ENCODE data around the gene CD82.

Gene CD82

DNA sequence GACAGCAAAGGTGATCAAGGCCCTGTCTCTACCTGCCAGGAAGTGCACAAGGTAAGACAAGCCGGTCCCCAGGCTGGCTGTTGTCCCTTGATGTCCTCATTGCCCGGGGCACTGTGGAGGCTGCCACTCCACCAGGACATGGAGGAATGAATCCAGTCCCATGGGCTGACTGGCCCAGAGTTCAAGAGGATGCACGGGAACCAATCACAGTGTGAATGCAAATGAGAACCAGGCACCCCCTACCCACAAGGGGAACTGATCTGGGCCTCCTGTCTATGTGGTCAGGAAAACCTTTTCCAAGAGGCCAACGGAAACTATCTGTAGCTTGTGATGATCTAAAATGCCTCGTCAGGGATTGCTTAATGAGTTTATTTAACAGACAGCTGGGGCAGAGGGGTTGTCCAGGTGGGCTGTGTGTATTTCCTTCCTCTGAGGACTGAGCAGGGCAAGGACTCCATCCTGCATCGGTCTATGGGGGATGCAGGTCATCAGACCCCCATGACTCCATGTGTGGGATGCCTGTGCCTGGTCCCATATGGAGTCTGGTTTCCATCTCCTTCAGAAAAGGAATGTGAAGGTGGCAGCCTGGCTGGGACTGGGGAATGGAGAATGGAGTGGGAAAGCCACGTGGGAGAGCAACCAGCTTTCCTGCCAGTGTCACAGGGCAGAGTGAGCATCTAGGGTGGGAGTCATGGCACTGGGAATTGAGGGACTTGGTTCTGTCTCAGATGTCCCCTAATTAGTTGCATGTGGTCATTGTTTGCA lies 60.5 kb downstream of the CD82 start:
- Mint-ChIP-seq H3K36me3 (ENCODE audit: low read depth) (peaks cover 18% of the 10 kb centered on the region), H3K9me3 (peaks cover 3% of the 10 kb centered on the region), H3K27ac (peak overlapping the region; percentile 28), H3K4me1 (ENCODE audit: low read depth) (peaks cover 29% of the 10 kb centered on the region), H3K4me3 (no peak overlapping the region), H3K27me3 (no peaks in the 10 kb centered on the region)
- peak; percentile 32 for DNase-seq

DNA sequence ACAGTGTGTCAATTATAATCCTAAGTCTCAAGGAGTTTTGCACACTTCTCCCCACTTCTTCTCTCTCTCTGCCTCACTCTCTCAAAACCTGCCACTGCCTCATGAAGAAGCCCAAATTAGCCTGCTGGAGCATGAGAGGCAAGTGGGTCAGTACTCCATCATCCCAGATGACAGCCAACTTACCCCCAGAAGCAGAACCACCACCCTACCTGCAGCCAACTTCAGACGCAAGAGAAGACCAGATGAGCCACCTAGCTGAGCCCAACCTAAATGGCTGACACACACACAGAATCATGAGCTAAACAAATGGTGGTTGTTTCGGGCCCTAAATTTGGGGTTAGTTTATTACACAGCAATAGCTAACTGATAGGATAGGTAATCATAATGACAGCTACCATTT lies 61.2 kb downstream of the CD82 start:
- Mint-ChIP-seq H3K27me3 (no peaks in the 10 kb centered on the region), H3K4me1 (ENCODE audit: low read depth) (peaks cover 25% of the 10 kb centered on the region), H3K9me3 (peaks cover 3% of the 10 kb centered on the region), H3K27ac (no peak overlapping the region), H3K36me3 (ENCODE audit: low read depth) (peaks cover 11% of the 10 kb centered on the region), H3K4me3 (no peak overlapping the region)
- DNase-seq: peak; percentile 21

DNA sequence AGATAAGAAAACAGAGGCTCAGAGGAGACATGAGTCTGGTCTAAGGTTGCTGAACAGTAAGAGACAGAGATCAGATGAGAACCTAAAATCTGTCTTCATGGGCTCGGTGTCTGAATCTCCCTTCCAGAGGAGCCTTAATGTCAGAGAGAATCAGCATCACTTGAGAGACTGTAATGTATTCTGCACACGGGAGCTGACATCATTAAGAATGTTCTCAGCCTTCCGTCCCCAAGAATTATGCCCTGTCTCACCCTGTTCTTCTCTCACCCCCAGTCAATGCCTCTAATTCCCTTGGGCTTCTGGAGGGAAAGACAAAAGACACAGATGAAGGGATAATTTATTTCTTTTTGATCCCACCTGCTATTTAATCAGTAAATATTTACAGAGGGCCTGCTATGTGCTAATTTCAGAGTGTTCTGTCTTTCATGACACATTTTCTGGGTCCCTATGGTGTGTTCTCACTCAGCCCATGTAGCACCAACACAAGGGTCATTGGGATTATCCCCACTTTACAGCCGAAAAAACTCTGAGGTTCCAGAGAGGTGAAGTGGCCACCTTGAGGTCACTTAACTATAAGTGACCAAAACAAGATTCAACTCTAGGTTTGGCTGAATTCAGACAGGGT lies 61.8 kb downstream of the CD82 start:
- peaks cover 5% of the 10 kb centered on the region for H3K36me3 Mint-ChIP-seq (ENCODE audit: low read depth)
- peaks cover 19% of the 10 kb centered on the region for H3K4me1 Mint-ChIP-seq (ENCODE audit: low read depth)
- H3K27ac Mint-ChIP-seq: no peak overlapping the region
- no peak overlapping the region for H3K4me3 Mint-ChIP-seq
- DNase-seq: no peak
- H3K27me3 Mint-ChIP-seq: no peaks in the 10 kb centered on the region
- peaks cover 3% of the 10 kb centered on the region for H3K9me3 Mint-ChIP-seq

DNA sequence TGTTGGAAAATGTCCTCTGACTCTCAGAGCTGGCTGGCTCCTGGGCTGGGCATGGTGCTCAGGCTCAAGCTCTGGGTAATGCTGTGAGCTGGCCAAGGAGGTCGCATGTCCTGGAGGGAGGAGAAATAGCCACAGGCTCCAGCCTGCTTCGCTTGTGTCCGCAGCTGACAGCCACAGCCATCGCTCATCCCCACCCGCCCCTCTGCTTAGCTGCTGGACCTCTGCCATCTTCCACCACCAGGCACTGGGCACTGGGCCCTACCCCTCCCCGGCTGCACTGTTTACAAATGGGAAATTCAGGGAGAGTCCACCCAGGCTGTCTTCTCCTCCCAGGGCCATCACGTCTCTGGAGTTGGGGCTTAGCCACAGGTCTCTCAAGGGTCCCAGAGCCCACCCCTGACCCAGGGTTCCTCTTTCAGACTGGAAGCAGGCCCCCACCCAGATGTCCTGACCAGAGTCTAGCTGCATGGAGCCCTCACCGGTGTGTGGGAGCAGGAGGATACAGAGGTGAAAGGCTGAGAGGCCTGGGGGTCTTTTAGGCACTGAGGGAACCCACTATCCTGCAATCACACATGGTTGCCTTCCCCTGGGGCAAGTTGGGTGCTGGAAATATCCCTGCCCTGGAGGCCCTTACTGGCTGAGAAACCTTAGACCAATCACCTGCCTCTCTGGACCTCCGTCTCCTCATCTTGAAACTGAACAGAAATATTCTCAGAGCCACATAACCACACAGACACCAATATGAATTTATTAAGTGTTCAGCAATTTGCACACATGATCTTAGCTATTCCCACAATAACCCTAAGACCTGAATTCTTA lies 62.7 kb downstream of the CD82 start:
- Mint-ChIP-seq H3K27ac (no peak overlapping the region), H3K4me3 (no peak overlapping the region)

DNA sequence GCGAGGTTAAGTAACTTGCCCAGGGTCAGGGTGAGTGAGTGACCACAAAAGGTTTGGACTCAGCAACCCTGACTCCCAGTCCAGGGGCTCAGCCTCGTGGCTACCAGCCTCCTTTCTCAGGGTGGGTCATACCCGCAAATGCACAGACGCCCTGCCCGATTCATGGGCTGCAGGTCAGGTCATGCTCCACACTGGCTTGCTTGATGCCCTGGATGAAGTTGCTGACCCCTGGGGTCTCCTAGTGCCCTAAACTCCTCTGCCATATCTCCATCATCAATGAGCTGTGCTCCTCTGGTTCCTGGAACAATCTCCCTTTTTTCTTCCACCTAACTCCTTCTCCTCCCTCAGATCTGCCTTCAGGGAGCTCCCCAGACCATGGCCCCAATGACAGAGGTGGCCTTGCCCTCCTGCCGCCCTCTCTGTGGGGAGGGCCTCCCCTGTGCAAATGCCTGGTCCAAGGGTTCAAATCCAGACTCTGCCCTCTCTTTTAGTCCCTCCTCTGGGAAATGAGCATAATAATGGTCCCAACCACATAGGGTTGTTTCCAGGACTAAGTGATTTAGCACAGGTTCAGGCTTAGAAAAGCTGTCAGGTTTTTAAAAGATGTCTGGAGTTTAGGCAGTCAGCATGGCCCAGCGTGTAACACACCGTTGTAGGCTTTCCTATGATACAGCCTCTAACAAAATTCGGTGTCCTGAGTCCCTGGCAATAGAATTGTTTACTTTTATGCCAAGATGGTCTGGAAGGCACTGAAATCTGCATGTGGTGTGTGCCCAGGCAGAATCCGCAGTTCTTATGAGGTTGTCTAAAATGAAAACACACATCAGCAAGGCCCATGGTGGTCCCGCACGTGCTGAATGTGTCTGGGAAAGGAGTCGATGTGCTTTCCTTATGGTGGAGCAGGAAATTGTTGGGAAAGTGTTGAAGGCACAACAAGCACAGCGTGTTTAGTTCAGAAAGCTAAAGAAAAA lies 63.6 kb downstream of the CD82 start:
- no peak overlapping the region for H3K27ac Mint-ChIP-seq
- H3K9me3 Mint-ChIP-seq: peaks cover 3% of the 10 kb centered on the region
- H3K4me1 Mint-ChIP-seq (ENCODE audit: low read depth): peaks cover 15% of the 10 kb centered on the region
- H3K36me3 Mint-ChIP-seq (ENCODE audit: low read depth): no peaks in the 10 kb centered on the region
- no peak overlapping the region for H3K4me3 Mint-ChIP-seq
- H3K27me3 Mint-ChIP-seq: peaks cover 7% of the 10 kb centered on the region
- peak; percentile 24 for DNase-seq

More for the DNA sequence above, 62.7 kb downstream of the CD82 start:
- peaks cover 16% of the 10 kb centered on the region for H3K4me1 Mint-ChIP-seq (ENCODE audit: low read depth)
- peak; percentile 23 for DNase-seq
- H3K36me3 Mint-ChIP-seq (ENCODE audit: low read depth): no peaks in the 10 kb centered on the region
- peaks cover 3% of the 10 kb centered on the region for H3K9me3 Mint-ChIP-seq
- no peaks in the 10 kb centered on the region for H3K27me3 Mint-ChIP-seq

DNA sequence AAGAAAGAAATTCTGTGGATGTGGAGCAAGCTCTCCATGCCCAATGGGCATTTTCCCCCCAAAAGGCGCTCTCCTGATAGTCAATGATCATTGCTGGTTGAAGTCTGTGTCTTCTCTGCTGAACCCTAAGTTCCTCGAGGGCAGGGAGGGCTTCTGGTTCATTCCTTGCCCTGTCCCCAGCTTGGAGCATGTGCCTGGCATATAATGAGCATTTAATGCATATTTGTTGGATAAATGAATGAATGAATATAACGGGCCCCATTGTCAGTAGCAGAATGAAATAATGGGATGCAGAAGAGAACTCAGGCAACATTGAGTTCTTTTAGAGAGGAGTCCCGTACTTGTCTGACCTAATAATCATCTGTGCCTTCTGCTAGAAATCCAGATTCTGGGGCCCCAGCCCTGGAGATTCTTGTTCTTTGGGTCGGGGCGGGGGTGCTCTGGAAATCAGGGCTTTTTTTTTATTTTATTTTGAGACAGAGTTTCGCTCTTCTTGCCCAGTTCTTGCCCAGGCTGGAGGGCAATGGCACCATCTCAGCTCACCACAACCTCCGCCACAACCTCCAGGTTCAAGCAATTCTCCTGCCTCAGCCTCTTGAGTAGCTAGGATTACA lies 64.4 kb downstream of the CD82 start:
- Mint-ChIP-seq H3K36me3 (ENCODE audit: low read depth) (no peaks in the 10 kb centered on the region), H3K4me3 (no peak overlapping the region), H3K27ac (no peak overlapping the region), H3K4me1 (ENCODE audit: low read depth) (peaks cover 13% of the 10 kb centered on the region), H3K27me3 (peaks cover 10% of the 10 kb centered on the region), H3K9me3 (peaks cover 3% of the 10 kb centered on the region)
- DNase-seq: no peak

DNA sequence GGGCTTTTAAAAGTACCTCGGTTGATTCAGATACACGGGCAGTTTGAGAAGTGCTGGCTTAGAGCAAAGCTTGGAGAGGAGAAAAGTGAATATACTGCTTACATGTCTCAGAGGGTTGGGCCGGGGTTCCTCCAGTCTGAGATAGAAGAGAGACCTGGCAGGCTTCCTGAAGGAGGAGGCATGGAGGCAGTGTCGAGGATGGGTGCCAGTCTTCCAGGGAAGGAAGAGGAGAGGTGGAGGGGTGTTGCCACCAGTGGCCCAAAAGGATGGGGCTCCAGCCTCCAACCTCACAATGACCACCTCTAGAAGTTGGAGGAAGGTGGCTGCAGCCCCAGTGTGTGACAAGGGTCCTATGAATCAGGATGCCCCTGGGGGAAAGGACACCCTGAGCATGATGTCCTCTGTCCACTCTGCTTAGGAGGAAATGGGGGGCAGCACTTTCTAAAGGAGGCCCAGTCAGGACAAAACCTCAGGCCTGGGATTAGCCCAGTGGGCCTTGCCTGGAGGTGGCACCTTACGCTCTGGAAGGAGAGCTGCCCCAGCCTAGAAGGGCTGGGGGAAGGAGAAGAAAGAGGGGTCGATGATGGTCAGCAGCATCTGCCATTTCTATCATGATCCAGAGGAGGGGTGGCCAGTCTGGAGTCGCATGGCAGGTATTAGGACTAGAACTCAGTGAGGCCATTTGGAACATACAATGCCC lies 65.2 kb downstream of the CD82 start:
- H3K9me3 Mint-ChIP-seq: peaks cover 3% of the 10 kb centered on the region
- H3K4me3 Mint-ChIP-seq: no peak overlapping the region
- no peaks in the 10 kb centered on the region for H3K36me3 Mint-ChIP-seq (ENCODE audit: low read depth)
- peak; percentile 23 for DNase-seq
- H3K27me3 Mint-ChIP-seq: peaks cover 19% of the 10 kb centered on the region
- H3K4me1 Mint-ChIP-seq (ENCODE audit: low read depth): peaks cover 10% of the 10 kb centered on the region
- no peak overlapping the region for H3K27ac Mint-ChIP-seq

DNA sequence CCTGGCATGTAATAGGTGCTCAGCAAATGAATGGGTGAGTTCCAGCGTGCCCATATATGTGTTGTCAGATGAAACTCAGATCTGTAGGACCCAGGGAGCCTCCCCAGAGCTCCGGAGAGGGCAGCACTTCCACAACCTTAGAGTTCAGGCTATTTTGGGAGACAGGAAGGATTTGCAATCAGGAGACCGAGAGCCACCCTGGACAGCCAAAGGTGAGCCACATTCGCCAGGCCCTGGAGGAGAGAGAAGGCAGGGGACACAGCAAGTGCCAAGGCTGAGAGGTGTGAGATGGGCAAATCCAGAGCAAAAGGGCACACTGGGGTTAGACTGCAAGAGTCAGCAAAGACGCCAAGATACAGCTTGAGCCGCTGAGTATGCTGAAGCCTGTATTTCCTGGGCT lies 66.4 kb downstream of the CD82 start:
- peak; percentile 25 for DNase-seq
- Mint-ChIP-seq H3K36me3 (ENCODE audit: low read depth) (no peaks in the 10 kb centered on the region), H3K4me1 (ENCODE audit: low read depth) (peaks cover 10% of the 10 kb centered on the region), H3K9me3 (no peaks in the 10 kb centered on the region), H3K27me3 (peaks cover 20% of the 10 kb centered on the region), H3K27ac (no peak overlapping the region), H3K4me3 (no peak overlapping the region)

DNA sequence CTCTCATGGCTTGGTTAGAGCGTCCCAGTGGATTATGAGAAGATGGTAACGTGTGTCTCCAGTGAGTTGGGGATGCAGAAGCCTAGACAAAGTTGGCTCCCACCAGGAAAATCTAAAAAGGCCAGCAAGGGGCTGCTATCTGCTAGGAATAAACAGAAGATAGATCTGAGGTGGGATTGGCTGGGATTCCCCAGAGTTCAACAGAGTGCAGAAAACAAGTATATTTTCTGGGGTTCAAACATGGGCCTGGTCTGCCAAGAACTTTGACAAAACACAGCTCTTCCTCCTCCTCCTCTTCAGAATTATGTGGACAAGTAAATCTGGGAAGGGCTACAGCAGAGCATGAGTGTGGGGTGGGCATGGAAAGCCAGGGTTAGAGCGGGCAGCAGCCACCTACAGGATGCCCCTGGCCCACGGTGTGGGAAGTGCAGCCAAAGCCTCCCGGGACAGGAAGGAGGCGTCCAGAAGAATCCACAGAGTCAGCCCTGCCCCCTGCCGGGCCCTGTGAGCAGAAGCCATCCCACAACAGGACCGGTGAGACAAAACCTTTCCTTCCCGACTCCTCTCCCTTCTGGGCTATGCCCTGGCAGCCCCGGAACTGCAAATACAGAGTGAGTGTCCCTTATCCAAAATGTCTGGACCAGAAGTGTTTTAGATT lies 67.1 kb downstream of the CD82 start:
- Mint-ChIP-seq H3K36me3 (ENCODE audit: low read depth) (no peaks in the 10 kb centered on the region), H3K27me3 (peaks cover 20% of the 10 kb centered on the region), H3K4me3 (no peak overlapping the region), H3K4me1 (ENCODE audit: low read depth) (peaks cover 10% of the 10 kb centered on the region), H3K27ac (no peak overlapping the region), H3K9me3 (no peaks in the 10 kb centered on the region)
- peak; percentile 53 for DNase-seq

DNA sequence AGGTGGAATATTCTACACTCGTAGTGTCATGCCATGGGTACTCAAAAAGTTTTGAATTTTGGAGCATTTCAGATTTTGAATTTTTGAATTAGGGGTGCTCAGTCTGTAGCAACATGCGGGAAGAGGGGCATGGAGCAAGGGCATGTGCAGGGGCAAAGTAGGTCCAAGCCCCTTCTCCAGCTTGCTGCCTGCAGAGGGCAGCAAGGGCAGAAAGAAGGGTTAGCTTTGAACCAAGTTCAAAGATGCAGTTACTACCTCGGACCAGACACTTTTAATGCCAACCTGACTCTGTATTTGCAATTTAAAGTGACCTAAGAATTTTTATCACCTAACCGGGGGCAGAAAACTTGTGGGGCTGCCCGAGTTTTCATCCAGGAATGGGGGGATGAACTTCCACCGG lies 68.2 kb downstream of the CD82 start:
- peaks cover 10% of the 10 kb centered on the region for H3K4me1 Mint-ChIP-seq (ENCODE audit: low read depth)
- H3K27me3 Mint-ChIP-seq: peaks cover 20% of the 10 kb centered on the region

DNA sequence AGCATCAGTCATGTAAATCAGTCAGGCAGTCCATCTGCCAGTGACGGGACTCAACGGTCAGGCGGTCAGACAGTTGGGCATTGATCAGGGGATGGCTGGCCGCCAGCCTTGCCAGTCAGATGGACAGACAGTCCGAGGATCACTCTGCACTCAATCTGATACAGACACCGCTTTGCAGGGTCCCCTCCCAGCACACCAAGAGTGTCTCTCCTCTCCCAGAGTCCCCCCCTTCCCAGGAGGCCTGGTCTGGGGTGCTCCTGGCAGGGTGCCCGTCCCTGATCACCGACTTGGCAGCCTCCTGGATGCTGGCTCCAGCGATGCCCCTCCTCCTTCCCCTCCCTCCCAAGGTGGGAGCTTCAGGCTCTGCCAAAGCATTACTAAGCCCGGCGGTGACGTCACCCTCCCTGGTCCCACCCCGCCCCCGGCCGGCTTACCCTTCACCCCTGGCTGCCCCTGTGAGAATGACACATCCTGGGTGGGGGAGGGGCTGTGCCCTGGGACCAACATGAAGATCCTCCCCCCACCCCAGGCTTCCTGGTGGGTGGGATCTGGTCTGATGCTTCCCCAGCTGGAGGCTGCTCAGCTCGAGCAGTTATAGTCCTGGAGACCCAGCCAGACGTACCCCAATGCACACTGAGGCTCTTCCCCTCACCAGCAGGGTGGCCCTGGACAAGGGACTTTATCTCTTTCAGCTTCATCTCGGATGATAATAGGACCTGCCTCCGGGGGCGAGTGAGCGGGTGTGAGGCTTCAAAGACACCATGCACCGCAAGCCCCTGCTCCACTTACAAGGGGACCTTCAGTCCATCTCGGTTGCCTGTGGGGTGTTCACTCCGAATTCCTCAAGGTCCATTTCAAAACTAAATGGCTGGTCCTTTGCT lies 69.2 kb downstream of the CD82 start:
- H3K27ac Mint-ChIP-seq: no peak overlapping the region
- H3K9me3 Mint-ChIP-seq: no peaks in the 10 kb centered on the region
- peaks cover 10% of the 10 kb centered on the region for H3K4me1 Mint-ChIP-seq (ENCODE audit: low read depth)
- H3K27me3 Mint-ChIP-seq: peaks cover 20% of the 10 kb centered on the region
- no peaks in the 10 kb centered on the region for H3K36me3 Mint-ChIP-seq (ENCODE audit: low read depth)
- DNase-seq: no peak
- no peak overlapping the region for H3K4me3 Mint-ChIP-seq

More for the DNA sequence above, 68.2 kb downstream of the CD82 start:
- DNase-seq: peak; percentile 24
- Mint-ChIP-seq H3K27ac (no peak overlapping the region), H3K36me3 (ENCODE audit: low read depth) (no peaks in the 10 kb centered on the region), H3K9me3 (no peaks in the 10 kb centered on the region), H3K4me3 (no peak overlapping the region)

DNA sequence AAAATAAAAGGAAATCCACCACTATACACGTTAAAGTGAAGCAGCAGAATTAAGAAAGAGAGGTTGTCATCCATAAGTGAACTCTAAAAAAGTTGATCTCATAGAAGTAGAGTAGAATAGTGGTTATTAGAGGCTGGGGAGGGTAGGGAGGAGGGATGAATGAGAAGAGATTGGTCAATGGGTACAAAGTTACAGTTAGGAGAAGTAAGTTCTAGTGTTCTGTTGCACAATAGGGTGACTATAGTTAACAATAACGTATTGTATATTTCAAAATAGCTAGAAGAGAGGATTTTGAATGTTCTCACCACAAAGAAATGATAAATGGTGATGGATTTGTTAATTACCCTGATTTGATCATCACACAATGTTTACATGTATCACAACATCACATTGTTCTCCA lies 72.0 kb downstream of the CD82 start:
- Mint-ChIP-seq H3K27me3 (peaks cover 20% of the 10 kb centered on the region), H3K4me1 (ENCODE audit: low read depth) (peaks cover 9% of the 10 kb centered on the region), H3K9me3 (peaks cover 7% of the 10 kb centered on the region), H3K27ac (no peak overlapping the region), H3K36me3 (ENCODE audit: low read depth) (no peaks in the 10 kb centered on the region), H3K4me3 (no peak overlapping the region)
- no peak for DNase-seq

Data from activated T-cell treated with anti-CD3 and anti-CD28 coated beads, Interleukin-2, amount 50 U/mL, for 24 hours (primary cell).